CD4-positive, alpha-beta T cell treated with Interleukin-15 for 1 hour (primary cell): ENCODE results near the gene ZNF655.
"Not testable (repeated sequence)": the region's sequence is repeated elsewhere in the genome, so short reads cannot be mapped to it uniquely, and the experiment has no call there.

ENCODE experiments used
- DNase-seq: peaks from one replicate; pipeline ENCODE4 v3.0.0-alpha.2; 2020

Gene ZNF655, protein sequence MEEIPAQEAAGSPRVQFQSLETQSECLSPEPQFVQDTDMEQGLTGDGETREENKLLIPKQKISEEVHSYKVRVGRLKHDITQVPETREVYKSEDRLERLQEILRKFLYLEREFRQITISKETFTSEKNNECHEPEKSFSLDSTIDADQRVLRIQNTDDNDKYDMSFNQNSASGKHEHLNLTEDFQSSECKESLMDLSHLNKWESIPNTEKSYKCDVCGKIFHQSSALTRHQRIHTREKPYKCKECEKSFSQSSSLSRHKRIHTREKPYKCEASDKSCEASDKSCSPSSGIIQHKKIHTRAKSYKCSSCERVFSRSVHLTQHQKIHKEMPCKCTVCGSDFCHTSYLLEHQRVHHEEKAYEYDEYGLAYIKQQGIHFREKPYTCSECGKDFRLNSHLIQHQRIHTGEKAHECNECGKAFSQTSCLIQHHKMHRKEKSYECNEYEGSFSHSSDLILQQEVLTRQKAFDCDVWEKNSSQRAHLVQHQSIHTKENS

DNA sequence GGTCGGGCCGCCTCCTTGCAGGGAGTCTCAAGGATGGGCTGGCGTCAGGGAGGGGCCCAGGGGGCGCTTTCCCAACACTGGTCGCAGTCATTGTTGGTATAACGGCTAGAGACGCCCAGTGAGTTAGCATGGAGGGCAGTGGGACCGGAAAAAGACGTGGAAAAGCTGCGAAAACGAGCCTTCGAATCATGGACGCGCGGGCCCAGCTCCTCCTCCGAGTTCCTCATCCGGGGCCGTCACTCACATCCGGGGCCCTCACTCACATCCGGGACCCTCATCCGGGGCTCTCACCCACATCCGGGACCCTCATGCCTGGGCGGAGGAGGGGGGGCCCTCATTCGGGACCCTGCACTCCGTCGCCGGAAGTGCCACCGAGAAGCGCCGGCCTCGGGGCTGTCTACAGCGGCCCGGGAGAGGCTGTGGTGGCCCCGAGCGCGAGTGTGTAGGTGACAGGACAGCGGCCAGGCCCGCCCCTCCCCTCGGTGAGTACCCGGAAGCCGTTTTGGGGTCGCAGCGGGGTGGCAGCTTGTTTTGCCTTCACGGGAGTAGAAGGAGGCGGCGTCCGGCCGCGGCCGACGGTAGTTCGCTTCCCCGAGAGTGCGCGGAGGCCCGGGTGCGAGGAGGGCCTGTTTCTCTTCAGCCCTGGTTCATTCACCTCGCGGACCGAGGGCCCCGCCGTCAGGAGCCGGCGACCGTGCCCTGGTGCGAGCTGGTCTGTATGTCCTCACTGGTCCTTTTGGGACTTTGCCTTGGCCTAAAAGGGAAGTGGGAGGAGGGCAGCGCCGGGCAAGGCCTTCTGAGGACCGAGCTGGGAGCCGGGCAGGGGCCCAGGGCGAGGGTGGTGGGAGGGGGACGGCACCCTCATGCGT lies at the start of gene ZNF655:
TSS of gene ZNF655 (plus strand) at position 337 of the 869 bp plus-strand sequence. CDS start 1,918 bp downstream, outside the sequence.
- DNase-seq: peak; percentile 92

DNA sequence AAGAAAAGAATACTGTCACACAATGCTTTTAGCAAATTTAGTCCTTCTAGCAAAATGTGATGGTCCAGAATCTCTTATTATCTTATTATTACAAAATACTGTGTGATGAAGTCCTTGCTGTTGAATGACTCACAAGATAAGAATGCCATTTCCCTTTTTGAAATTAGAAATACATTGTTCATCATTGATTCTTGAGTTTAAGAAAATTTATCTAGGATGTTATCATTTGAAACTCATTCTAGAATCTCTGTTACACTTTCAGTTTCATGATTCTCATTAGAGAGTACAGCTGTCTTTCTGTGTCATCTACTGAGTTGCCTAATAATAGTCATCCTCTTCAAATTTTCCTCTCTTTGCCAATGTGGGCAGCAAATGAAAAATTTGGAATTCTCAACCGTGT lies 44.4 kb upstream of the ZNF655 start:
- no peak for DNase-seq

DNA sequence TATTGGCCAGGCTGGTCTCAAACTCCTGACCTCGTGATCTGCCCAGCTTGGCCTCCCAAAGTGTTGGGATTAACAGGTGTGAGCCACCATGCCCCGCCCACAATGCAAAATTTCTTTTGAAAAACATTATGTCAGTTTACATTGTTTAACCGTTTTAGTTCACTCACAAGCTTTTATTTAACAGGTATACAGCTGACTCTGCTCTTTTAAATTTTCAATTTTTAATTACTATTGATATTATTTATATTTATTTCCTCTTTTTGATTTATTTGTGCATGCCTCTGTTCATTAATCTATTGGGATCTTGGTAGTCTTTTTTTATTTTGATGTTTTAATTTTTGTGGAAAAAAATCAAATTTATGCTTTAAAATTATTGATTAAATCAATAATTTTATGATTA lies 37.0 kb upstream of the ZNF655 start:
- DNase-seq: no peak

DNA sequence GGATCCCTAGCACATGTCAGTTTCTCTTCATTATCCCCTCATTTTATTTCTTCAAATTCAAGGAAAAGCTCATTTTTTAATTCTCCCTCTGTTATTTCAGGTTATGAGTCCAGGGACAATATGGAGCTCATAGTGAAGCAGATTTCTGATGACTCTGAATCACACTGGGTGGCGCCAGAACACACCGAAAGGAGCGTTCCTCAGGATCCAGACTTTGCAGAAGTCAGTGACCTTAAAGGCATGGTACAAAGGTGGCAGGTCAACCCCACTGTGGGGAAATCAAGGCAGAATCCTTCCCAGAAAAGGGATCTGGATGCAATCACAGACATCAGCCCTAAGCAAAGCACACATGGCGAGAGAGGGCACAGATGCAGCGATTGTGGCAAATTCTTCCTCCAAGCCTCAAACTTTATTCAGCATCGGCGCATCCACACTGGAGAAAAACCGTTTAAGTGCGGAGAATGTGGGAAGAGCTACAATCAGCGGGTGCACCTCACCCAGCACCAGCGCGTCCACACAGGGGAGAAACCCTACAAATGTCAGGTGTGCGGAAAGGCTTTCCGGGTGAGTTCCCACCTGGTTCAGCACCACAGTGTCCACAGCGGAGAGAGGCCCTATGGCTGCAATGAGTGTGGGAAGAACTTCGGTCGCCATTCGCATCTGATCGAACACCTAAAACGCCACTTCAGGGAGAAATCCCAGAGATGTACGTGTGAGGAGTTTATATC lies 32.6 kb upstream of the ZNF655 start:
- no peak for DNase-seq

DNA sequence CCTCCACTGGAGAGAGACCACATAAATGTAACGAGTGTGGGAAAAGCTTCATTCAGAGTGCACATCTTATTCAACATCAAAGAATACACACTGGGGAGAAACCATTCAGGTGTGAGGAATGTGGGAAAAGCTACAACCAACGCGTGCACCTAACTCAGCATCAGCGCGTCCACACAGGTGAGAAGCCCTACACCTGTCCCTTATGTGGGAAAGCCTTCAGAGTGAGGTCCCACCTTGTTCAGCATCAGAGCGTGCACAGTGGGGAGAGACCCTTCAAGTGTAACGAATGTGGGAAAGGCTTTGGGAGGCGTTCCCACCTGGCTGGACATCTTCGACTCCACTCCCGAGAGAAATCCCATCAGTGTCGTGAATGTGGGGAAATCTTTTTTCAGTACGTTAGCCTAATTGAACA lies 27.1 kb upstream of the ZNF655 start:
- no peak for DNase-seq

DNA sequence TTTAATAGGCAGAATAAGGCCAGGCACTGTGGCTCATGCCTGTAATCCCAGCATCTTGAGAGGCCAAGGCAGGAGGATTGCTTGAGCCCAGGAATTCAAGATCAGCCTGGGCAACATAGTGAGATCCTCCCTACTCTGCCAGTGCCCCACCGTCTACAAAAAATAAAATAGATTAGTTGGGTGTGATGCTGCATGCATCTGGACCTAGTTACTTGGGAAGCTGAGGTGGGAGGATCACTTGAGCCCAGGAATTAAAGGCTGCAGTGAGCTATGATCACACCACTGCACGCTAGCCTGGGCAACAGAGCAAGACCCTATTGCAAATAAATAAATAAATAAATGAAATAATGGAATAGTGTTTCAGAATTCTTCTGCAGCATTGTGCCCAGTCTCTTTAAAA lies 22.8 kb upstream of the ZNF655 start:
- no peak for DNase-seq

DNA sequence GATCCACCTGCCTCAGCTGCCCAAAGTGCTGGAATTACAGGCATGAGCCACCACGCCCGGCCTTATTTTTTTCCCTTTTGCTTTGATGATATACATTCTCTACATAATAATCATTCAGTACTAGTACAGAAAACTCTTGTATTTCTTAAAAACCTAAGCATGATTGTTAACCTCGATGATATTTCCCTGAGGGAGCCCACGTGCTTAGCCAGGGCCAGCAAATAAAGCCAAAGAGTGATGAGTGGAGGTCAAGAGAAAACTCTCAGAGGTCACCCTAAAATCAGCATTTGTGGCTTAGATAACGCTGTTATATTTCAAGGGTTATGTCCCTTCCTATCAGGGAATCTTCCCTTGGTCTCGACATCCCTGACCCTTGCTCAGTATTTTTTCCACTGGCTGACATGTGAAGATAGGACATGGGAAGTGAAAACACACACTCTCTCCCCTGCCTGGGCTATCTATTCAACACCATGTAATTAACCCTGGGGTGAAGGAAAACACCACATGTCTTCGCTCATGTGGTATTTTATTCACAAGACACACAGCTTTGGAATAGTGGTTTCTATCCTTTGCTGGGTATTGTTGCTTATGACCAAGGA lies 19.1 kb upstream of the ZNF655 start:
- DNase-seq: no peak

DNA sequence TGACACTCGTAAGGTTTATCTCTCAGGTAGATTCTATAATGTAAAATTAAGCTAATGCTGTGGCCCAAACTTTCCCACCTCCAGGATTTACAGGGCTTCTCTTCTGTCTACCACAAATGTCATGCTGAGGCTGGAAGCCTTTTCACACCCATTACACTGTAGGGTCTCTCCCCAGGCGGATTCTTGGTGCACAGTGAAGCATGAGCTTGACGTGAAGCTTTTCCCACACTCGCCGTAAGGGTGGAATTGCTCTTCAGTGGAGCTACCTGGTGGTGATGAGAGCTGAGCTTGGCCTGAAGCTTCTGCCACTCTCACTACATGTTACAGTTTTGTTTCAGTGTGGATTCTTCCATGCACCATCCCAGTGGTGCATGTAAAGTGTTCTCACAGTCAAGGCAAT lies 17.9 kb upstream of the ZNF655 start:
- no peak for DNase-seq

DNA sequence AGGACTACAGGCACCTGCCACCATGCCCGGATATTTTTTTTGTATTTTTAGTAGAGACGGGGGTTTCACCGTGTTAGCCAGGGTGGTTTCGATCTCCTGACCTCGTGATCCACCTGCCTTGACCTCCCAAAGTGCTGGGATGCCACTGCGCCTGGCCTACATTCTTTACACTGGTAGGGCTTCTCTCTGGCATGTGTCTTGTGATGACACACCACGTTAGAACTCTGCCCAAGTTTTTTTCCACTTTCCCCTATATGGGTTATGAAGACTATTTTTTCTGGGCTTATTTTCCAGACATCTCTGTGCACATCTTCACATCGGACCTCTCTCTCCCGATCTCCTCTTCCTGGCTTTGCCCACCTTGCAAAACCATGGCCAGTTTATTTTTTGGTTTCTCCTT lies 17.2 kb upstream of the ZNF655 start:
- no peak for DNase-seq

DNA sequence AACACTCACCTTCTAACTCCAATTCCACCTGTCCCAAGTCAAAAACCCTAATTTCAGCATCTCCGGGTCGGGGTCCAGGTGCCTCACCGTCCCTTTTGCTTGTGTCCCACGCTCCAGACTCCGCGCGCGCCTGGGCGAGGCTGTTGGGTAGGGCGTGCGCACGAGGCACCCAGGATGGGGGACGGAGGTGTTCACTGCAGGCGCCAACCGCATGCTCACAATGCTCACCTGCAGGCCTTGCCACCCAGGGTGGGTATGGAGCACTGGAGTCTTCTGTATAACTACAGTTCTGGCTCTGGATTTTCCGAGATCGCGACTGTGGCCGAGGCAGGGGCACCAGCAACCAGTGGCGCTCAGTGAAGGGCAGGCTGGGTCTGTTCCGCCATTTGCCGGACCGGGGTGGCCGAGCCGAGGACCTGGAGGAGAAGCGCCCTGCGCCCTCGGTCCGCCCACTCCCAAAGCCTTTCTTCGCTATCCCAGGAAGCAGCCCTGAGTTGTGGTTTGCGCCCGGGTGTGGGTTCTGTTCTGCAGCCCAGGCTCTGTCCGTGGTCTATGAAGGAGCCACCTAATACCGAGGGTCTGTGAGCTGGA lies 15.3 kb upstream of the ZNF655 start:
- no peak for DNase-seq

DNA sequence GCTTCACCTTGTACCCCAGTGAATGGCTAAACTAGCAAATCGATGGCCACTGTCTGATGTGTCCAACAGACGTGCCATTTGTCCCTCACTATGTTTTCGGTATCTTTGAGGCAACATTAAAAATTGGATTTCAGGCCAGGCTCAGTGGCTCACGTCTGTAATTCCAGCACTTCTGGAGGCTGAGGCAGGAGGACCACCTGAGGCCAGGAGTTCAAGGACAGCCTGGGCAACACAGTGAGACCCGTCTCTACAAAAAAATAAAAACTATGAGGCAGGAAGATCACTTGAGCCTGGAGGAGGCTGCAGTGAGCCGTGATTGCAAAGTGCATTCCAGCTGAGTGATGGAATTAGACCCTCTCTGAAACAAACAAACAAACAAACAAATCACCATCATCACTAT lies 14.5 kb upstream of the ZNF655 start:
- no peak for DNase-seq

DNA sequence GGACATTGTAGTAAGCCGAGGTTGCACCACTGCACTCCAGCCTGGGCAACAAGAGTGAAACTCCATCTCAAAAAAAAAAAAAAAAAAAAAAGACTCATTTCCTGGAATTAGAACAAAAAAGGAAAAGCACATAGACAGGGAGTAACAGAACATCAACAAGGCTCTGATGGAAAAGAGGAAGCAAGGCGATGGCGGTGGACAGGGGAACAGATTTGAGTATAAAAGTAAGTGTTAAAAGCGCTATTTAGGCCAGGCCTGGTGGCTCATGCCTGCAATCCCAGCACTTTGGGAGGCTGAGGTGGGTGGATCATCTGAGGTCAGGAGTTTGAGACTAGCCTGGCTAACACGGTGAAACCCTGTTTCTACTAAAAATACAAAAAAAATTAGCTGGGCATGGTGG lies 13.1 kb upstream of the ZNF655 start:
- not testable (repeated sequence) for DNase-seq

DNA sequence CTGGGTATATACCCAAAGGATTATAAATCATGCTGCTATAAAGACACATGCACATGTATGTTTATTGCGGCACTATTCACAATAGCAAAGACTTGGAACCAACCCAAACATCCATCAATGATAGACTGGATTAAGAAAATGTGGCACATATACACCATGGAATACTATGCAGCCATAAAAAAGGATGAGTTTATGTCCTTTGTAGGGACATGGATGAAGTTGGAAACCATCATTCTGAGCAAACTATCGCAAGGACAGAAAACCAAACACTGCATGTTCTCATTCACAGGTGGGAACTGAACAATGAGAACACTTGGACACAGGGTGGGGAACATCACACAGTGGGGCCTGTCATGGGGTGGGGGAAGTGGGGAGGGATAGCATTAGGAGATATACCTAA lies 8.9 kb upstream of the ZNF655 start:
- DNase-seq: not testable (repeated sequence)

DNA sequence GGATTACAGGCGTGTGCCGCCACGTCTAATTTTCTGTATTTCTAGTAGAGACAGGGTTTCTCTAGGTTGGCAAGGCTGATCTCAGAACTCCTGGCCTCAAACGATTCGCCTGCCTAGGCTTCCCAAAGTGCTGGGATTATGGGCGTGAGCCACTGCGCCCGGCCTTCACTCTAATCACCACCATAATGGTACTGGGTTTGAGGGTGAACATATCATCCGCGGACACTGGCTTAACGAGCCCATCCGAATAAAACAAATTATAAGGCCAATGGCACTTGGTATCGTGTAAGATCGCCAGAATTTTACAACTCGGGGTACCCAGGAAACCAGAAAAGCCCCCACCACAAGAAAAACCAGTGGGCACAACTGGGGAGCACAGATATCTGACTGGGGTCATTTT lies 7.1 kb upstream of the ZNF655 start:
- DNase-seq: no peak

DNA sequence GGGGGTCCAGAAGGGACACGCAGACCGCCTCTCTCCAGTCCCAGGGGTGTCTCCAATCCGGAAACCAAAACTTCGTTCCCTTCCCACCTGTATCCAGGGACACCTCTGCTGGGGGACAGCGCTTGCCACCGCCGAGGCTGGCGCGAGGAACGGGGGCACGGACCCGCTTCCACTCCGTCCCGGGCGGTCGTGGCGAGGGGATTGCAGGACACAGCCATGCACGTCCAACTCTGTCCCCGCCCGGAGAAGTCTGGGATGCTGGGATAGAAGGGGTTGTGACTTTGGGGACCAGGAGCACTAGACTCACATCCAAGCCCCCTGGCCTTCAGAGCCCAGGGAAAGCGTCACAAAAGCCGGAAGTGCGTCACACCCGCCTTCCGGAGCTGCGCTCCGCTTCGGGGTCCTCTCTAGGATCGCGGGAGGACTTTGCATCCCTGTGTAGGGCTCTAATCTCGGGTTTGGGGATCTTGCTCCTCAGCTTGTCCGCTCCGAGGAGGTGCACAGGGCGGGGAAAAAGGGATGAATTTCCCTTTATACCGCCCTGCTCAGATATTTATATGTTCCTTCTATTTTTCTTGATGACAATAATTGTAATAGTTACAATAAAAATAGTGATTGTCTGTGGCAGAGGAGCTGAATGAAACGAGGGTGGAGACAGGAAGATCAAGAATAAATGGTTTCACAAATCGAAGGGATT lies 6.5 kb upstream of the ZNF655 start, which contains the start of gene FAM200A:
TSS of gene FAM200A (minus strand) at position 348 of the 697 bp plus-strand sequence. CDS start 3,707 bp downstream, outside the sequence.
- peak; percentile 88 for DNase-seq

DNA sequence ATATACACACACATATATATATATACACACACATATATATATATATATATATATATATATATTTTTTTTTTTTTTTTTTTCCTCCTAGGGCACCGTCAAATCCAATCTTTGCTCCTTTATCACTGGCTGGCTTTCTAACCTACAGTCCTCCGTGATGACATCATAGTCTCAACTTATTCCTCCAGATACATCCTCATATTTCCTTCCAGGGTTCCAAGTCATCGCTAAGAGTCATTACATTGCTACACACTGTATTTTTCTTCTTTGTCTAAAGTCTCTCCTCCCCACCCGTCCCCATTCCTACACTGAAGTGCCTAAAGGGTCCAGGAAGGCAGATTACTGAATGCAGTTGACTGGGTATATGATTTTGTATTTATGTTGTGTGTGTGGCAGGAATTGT lies 5.4 kb upstream of the ZNF655 start:
- no peak for DNase-seq

DNA sequence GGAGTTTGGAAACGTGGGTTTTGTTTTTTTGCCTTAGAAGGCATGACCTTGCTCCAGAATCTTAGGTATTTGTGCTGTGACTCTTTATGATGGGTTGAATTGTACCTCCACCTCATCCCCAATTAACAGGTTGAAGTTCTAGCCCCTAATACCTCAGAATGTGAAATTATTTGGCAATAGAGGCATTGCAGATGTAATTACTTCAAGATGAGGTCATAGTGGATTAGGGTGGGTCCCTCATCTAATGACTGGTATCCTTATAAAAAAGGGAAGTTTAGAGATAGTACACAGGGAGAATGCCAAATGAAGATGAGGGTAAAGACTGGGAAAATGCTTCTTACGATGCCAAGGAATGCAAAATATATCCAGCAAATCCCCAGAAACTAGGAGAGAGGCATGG lies 3.5 kb upstream of the ZNF655 start:
- no peak for DNase-seq

DNA sequence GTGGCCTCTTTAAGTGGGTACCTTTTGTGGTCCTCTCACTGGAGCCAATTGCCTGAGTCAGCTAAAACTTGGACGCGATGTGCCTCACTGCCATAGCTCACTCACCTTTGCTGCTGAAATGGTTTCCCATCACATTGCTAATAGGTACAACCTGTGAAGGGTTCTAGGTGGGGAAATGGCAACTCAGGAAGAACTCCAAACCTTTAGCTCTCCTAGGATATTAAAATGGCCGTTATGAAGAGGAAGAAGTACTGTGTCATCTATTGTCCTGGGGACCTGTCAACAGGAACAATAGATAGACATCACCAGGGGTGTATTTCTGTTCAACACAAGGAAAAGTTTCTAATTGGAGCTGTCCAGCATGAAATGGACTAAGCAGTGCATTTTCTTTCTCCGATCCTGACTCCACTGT lies 1.2 kb upstream of the ZNF655 start:
- no peak for DNase-seq

DNA sequence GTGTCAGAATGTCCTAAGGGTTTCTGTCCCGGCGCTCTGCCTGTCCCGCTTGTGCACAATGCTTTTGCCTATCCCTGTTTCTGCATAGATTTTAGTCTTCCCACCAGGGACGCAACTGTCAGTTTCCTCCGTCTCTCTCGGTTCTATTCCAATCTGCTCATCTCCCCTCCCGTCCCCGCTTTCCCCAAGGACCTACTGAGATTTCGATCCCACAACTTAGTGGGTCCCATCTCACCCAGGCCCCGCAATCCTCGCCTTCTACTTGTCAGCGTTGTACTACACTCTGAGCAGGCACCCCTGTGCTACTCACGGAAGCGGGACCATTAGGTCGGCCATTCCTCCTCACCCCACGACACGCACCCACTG lies 519 bp upstream of the ZNF655 start:
- no peak for DNase-seq

DNA sequence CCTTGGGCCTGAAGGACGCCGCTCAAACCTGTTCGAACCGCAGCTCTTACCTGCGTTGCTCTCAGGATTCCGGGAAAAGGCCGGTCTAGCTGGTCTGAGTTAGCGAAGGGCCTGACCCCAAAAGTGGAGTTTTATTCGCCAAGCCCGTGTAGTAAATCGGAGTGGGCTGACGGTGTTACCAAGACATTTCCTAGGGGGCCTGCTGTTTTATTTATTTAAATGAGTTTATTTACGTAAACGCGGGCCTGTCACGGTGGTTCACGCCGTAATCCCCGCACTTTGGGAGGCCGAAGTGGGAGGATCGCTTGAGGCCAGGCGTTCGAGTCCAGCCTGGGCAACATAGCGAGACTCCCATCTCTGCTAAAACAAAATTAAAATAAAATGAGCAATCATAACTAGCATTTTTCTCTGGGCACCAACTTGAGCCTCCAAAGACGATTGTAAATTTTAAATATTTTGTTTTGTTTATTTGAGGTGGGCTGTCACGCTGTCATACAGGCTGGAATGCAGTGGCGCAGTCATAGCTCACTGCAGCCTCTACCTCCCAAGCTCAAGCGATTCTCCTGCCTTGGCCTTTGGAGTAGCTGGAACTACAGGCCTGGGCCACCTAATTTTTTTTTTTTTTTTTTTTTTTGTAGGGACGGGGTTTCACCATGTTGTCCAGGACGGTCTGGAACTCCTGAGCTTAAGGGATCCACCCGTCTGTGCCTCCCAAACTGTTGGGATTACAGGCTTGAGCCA lies 903 bp downstream of the ZNF655 start:
- no peak for DNase-seq
